Epidermal melanocyte (primary cell): ENCODE measurements around the gene LDHB.
"Not testable (repeated sequence)": the region's sequence is repeated elsewhere in the genome, so short reads cannot be mapped to it uniquely, and the experiment has no call there.

Experiments
- DNase-seq: peaks from one replicate; pipeline ENCODE4 v3.0.0; 2011; ENCODE audit warnings: low spot score; ENCODE audit not compliant: insufficient read length

The LDHB gene

DNA sequence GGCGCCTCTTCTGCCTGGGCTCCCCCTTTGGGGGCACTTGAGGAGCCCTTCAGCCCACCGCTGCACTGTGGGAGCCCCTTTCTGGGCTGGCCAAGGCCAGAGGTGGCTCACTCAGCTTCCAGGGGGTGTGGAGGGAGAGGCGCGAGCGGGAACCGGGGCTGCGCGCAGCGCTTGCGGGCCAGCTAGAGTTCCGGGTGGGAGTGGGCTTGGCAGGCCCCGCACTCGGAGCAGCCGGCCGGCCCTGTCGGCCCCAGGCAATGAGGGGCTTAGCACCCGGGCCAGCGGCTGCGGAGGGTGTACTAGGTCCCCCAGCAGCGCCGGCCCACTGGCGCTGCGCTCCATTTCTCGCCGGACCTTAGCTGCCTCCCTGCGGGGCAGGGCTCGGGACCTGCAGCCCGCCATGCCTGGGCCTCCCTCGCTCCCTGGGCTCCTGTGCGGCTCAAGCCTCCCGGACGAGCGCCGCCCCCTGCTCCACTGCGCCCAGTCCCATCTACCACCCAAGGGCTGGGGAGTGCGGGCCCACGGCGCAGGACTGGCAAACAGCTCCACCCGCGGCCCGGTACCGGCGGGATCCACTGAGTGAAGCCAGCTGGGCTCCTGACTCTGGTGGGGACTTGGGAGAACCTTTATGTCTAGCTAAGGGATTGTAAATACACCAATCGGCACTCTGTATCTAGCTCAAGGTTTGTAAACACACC, 3.9 kb upstream of the LDHB start:
- not testable (repeated sequence) for DNase-seq

DNA sequence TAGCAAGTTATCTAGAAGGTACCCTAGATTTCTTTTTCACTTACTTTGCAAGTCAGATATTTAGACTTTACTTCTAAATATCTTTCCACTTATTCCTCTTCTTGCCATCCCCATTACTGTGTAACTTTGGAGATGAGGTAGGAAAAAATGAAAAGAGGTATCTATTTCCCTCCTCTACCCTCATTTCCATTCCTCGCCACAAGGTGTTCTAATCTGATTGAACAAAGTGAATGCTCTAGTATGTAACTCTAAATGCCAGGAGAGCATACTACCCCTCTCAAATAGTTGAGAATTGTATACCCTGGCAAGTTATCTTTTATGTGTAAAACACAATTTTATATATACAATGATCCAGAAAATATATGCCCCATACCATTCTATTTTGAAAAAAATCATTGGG, 1.7 kb upstream of the LDHB start:
- no peak for DNase-seq

DNA sequence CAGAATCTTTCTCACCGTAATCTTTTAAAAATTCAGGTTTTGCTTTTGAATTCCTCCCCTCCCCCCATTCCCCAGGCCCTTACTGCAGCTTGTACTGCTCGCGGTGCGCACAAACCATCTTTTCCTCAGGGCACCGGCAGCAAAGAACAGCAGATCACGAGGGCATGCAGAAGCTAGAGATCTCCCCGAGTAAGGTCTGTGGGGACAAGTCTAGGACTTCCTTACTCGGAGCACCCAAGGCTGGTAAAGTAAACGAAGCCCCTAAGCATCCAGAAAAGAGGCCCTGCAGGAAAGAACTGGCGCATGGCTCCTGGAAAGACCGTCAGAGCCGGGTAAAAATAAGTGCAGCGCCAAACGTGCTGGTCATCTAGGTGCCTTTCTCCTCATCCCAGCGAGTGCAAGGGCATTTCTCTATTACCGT, 727 bp downstream of the LDHB start:
- DNase-seq: no peak

DNA sequence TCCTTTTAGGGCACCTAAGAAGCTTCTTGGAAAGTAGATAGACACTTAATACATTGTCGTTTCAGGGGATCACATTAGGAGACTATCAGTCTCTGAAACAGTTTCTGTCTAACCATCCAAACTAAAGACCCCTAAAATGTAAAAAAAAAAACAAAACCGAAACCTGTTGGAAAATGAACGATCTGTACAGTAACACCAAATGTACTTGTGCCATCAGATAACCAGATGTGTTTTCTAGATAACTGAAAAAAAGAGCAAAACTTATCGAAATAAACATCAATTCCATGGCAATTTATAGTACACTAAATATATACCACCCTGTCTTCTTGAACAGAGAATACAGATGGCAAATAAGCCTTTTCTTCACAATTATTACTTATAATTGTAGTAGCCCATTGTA, 2.1 kb downstream of the LDHB start:
- no peak for DNase-seq

DNA sequence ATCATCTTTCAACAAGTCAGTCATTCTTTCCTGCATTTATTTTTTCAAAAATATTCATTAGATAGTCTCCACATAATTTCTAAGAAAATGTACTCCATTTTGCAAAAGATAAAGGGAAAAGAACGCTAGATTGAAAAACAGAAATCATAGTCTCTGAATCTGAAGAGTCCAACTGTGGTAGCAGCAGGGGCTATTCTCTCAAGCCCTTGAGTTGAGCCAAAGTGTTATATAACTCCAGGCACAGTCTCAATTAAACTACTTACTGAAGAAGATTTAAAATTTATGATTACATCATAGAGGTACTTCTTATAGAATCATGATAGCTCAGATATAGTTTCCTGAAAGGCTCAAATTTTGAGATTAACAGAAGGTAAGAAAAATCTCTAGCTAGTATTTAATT, 5.8 kb downstream of the LDHB start:
- DNase-seq: no peak

DNA sequence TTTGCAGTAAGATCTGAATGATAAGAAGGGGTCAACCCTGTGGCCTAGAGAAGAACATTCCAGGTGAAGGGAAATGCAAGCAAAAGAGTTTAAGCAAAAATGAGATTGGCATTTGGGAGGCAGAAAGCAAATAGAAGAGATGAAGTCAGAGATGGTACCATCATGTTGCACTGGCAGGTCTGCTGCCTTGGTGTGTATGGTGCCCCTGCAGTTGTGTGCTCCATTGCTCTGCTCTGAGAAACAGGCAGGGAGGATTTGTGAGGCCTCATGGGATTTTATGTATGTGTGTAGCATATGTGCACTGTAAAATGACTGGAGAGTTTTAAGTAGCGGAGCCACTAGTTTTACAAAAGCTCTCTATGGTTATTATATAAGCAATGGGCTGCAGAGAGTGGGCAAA, 6.6 kb downstream of the LDHB start:
- no peak for DNase-seq

DNA sequence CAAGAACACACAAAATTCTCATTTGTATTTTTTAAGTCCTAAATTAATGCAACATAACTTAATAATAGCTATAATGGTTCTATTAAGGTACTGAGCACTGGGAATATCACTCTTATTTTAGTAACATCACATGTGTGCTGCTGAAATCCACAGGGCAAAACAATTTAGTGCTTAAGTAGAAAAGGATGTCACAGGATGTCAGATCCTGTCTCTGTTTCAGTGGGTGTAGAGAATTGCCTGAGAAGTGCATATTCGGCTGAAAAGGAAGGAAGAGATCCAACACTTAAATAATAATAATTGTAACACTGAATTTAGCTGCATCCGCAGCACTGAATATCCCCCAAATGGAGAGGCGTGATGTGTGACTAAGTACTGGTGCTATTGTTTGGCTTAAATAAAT, 8.6 kb downstream of the LDHB start:
- DNase-seq: no peak

DNA sequence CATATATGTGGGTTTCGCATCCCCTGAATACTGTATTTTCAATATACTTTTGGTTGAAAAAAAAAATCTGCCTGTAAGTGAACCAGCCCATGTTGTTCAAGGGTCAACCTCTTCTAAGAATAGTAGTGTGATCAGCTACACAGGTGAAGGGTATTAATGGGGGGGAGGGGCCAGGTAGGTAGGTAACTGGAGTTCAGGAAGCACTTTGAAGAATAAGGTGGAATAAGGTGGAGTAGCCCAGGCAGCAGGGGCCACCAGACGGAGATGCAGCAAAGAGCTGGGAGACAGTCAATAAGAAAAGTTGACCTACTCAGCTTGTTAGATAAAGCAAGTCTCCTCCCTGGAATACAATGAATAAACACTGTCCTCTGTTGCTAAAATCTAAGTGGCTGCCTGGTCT, 9.3 kb downstream of the LDHB start:
- no peak for DNase-seq

DNA sequence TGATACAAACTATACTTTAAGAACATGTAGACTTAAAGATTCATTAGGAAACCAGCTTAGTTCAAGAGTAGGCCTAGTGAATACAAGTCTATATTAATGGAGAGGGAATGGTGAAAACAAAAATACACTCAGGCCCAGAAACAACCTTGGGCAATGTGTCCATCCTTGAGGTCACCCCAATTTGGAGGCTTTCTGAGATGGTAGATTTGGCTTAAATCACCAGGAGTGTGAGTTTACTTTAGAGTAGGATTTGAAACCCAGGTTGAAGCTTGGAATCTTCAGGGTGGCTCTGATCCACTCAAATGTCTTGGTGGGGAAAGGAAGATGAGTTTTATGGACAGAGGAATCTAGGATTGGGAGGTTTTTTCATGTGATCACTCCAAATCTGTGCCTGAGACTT, 10.5 kb downstream of the LDHB start:
- DNase-seq: no peak

DNA sequence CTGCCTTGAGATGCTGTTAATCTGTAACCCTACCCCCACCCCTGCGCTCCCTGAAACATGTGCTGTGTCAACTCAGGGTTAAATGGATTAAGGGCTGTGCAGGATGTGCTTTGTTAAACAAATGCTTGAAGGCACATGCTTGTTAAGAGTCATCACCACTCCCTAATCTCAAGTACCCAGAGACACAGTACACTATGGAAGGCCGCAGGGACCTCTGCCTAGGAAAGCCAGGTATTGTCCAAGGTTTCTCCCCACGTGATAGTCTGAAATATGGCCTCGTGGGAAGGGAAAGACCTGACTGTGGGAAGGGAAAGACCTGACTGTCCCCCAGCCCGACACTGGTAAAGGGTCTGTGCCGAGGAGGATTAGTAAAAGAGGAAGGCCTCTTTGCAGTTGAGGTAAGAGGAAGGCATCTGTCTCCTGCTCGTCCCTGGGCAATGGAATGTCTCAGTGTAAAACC, 12.6 kb downstream of the LDHB start:
- not testable (repeated sequence) for DNase-seq

DNA sequence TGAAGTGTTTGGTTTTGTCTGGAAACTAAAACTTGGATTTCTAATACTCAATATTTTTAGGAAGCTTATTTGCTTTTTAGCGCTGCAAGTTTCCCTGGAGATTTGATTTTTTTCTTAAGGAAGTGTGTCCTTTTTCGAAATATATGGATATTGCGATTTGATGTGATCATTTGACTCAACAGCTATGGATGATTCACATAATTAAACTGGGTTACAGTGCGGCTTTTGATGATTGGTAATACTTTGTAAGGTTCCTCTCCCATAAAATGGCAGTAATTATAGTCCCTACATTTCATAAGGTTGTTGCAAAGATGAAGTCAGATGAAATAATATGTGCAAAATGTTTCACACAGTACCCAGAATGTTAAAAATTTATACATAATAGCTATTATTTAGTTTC, 13.1 kb downstream of the LDHB start:
- no peak for DNase-seq

DNA sequence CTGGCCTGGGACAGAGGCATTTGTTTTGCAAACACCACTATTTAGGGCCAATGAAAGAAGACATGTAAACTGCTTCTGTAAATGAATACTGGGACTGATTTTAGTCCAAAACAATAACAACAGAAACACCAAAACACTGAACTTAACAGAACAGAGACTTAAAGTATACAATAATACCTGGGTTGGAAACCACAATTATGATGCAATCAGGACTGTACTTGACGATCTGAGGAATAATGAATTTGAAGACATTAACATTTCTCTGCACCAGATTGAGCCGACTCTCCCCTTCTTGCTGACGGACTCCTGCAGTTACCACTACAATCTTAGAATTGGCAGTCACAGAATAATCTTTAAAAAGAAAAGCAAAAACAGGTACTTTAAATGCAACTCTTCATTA, 13.9 kb downstream of the LDHB start:
- no peak for DNase-seq

DNA sequence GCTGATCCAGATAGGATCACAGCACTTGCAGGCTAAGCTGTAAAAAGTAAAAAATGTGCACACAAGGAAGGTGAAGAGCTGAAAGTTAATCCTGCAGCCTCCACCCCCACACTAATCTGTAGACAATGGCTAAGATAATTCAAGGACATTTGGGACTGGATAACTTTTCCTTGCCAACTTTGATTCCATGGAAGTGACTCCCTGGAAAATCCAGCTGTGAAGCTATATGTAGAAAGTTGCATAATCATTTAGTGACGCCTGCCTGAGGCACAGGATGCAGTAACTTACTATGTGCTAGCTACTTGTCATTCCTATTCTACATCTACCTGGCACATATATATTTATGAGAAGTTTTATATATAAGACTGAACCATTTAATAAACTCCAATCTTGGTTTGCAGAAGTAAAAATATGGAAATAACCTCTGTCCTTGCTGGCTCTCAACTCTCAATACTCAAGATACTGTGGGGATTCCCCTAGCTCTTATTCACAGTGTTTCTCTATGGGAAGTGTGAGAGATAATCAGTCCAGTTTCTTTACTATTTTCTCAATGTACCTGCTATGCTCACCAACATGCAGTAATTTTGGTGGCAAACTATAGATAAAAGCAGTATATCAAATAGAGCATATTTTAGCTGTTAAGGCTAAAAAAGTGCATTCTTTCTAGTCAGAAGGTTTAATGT, 14.8 kb downstream of the LDHB start:
- DNase-seq: no peak

DNA sequence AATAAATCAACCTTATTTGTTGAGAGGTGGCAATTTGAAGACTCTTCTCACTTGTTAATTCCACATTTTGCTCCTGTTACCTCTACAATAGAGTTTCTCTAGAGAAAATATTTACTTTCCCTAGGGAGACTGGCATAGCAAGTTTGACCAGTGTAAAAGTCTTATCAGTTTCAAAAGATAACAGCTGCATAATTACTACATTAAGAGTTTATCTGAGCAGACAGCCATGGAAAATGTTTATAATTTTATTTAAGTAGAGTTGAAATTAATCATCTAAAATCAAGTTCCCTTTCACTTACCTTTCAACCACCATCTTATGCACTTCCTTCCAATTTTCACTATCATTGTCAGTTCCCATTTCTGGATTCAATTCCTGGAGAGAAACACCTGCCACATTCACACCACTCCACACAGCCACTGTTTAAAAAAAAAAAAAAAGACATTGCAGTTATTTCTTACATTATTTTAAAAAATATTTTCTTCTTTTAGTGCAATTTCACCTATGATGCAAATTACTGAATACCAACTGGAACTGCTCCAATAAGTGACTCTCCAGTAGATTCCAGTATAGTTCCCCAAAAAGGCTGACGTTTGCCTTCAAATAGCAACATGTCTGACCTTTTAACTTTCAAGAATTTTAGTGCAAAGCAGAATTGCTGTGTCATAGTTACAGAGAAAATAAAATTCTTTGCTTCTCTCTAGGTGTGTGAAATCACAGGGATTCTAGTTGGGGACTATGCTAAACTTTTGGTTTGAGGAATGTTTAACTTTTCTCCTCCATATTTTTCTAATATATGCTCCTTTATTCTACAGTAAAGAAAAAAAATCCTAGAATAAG, 19.4 kb downstream of the LDHB start:
- no peak for DNase-seq

DNA sequence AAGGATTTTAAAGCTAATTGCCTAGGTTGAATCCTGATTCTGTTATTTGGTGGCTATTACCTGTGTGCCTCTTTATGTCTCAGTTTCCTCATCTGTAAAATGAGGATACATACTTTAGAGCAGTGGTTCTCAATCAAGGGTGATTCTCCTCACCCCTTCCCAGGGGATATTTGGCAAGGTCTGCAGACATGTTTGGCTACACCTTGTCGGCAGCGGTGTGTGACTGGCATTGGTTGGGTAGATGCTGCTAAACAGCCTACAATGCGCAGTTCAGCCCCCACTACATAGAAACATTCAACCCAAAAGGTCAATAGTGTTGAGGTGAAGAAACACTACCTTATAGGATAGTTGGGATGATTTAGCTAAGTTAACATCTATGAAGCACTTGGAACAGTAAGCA, 23.4 kb downstream of the LDHB start:
- no peak for DNase-seq

DNA sequence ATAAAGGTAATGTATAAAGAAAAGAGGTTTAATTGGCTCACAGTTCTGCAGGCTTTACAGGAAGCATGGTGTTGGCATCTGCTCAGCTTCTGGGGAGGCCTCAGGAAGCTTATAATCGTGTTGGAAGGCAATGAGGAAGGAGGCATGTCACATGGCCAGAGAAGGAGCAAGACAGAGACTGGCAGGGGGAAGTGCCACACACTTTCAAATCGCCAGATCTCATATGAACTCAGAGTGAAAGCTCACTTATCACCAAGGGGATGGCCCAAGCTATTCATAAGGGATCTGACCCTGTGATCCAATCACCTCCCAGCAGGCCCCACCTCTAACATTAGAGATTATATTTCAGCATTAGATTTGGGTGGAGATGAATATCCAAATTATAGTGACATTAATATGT, 26.3 kb downstream of the LDHB start:
- no peak for DNase-seq

DNA sequence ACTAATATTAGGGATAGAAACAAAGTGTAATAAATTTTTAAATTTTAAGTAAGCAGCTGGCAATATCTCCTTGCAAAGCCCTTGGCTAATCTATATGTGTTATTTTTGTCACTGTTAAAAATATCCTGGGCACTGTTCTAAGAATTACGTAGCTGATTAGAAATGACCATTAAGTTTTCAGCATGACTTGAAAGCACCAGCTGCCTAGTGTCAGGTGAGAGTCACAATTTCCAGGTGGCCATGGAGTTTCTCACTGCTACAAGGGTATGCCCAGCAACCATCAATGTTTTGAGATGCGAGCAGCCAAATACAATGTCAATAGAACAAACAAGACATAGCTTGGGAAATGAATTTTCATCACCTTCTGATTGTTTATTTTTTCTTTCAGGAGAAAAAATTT, 29.7 kb downstream of the LDHB start:
- no peak for DNase-seq

DNA sequence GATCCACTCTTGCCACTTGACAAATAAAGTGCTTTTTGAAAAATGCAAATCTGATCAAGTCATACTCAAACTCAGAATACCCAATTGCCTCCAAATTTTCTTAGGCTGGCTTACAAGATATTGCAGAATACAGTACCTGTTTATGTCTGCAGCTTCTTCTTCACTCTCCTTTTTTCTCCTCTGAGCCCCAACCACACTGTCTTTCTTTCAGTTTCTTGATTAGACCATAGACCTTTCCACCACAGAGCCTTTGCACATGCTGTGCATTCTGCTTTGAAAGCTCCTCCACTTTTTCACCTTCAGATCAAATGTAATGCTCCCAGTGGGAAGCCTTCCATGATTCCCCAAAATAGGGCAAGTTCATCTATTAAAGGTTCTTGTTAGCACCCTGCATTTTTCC, 39.1 kb downstream of the LDHB start:
- DNase-seq: no peak

DNA sequence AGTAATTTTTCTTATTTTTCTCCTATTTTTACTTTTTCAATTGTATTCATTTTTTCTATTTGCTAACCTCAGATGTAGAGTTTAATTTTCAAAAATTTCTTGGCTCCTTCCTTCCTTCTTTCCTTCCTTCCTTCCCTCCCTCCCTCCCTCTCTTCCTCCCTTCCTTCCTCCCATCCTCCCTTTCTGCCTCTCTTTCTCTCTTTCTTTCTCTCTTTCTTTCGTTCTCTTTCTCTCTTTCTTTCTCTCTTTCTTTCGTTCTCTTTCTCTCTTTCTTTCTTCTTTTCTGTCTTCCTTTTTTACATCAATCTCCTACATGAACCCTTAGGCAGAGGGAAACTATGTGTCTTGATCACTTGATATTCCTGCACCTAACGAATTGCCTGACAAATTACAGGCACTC, 40.6 kb downstream of the LDHB start:
- DNase-seq: no peak

DNA sequence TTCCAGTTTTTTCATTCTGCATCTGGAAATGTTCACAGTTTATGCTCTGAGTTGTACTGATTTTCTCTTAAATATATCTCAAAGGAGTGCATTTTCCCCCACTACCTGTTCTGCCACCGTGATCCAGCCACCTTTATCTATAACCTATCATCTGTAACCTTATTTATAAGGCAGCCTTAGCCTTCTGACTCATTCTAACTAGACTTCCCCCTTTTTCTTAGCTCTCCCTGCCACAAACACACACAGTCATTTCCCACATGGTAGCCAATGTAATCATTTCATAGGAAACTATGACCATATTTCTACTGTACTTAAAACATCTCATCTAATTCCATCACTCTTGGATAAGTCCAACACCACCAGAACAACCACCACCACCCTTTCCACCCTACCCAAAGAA, 42.2 kb downstream of the LDHB start:
- no peak for DNase-seq

DNA sequence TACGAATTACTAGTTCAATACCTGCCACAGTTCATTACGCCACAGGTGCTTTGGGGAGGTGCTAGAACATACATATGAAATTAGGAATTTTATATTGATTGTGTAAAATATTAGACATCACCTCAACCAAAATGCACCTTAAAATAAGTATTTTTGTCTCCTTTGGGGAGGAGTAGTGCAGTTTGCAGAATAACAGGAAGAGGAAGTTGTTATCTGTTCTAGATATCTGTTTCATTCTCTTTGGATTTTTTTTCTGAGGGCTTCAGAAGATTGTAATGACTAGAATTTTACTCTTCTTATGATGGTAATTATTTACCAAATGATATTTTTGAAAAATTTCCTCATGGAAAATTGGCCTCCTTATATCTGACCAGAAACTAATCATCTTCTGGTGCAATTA, 43.1 kb downstream of the LDHB start:
- DNase-seq: no peak

DNA sequence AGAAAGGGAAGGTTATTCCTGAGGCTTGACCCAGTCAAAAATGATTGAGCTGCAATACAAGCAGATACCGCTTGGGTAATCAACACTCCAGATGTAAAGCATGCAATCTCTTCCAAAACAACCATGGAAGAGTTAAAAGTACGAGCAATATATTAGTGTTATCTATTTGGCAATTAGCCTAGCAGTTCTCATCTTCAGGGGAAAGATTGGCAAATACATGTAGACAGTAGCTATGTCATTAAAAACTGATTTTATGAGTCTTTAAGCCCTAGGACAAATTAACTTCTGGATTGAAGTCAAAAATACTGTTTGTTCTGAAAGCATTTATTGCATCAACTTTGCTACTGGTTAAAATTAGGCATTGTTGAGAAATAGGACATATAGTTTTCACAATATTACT, 43.7 kb downstream of the LDHB start:
- DNase-seq: no peak
